Mucosa of stomach (tissue), 1 donor: Measurements from ENCODE around the gene TRRAP.

Experiments used
- H3K27me3 ChIP-seq: one replicate; pipeline ENCODE4 v1.7.0; 2013; ENCODE audit warnings: mild to moderate bottlenecking, low read length; ENCODE audit not compliant: control insufficient read depth, insufficient read depth
- H3K36me3 ChIP-seq: one replicate; pipeline ENCODE4 v1.7.0; 2013; ENCODE audit warnings: low read length; ENCODE audit not compliant: control insufficient read depth, insufficient read depth
- H3K4me1 ChIP-seq: one replicate; pipeline ENCODE4 v1.7.0; 2013; ENCODE audit warnings: mild to moderate bottlenecking, low read length; ENCODE audit not compliant: control insufficient read depth, insufficient read depth
- H3K4me3 ChIP-seq: one replicate; pipeline ENCODE4 v1.7.0; 2013; ENCODE audit warnings: low read length
- H3K9ac ChIP-seq: one replicate; pipeline ENCODE4 v1.7.0; 2013; ENCODE audit warnings: mild to moderate bottlenecking, low read length, moderate library complexity
- H3K9me3 ChIP-seq: one replicate; pipeline ENCODE4 v1.7.0; 2013; ENCODE audit warnings: mild to moderate bottlenecking, low read length, moderate library complexity; ENCODE audit not compliant: control insufficient read depth
- donor health status: Pancreatic carcinoma.

The TRRAP gene

GRCh38 chr7:98998821-98999725 lies 120.7 kb downstream of the TRRAP start:
- H3K36me3 ChIP-seq, result peaks cover 9% of the 10 kb centered on the region
- H3K4me1 ChIP-seq, result no peaks in the 10 kb centered on the region
- no peaks in the 10 kb centered on the region for H3K27me3 ChIP-seq
- no peaks in the 10 kb centered on the region for H3K9me3 ChIP-seq
- H3K4me3 ChIP-seq, result no peak overlapping the region
- H3K9ac ChIP-seq, result no peak overlapping the region

GRCh38 chr7:99000196-99000903 lies 122.0 kb downstream of the TRRAP start:
- no peaks in the 10 kb centered on the region for H3K9me3 ChIP-seq
- H3K4me3 ChIP-seq, result no peak overlapping the region
- H3K36me3 ChIP-seq, result peaks cover 1% of the 10 kb centered on the region
- H3K4me1 ChIP-seq, result no peaks in the 10 kb centered on the region
- H3K9ac ChIP-seq, result no peak overlapping the region
- H3K27me3 ChIP-seq, result no peaks in the 10 kb centered on the region

DNA sequence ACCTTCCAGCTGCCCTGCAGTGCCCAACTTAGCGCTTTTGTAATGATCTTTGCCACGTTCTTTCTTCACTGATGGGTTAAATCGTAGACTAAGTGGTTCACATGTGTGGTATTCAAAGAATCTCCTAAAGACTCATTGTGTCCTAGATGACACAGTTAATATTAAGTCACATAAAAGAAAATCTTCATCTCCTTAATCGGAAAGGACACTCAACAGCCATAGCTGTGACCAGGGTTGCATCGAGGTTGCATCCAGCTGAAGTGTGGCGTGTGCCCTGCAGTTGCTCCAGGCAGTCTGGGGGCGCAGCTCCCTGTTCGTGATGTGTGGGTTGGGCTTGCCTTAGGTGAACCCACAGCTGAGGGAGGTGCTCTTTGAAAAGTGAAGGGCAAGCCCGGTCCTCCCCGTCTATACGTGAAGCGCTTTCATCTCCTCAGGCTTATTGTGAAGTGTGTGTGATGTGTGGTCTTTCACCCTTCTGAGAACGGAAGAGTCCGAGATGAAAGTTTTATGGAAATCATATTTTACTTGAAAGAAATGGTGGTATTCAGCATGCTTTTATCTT lies 122.7 kb downstream of the TRRAP start:
- no peak overlapping the region for H3K9ac ChIP-seq
- no peaks in the 10 kb centered on the region for H3K36me3 ChIP-seq
- H3K9me3 ChIP-seq, result no peaks in the 10 kb centered on the region
- no peaks in the 10 kb centered on the region for H3K27me3 ChIP-seq
- H3K4me3 ChIP-seq, result no peak overlapping the region
- no peaks in the 10 kb centered on the region for H3K4me1 ChIP-seq

GRCh38 chr7:99001482-99002147 lies 123.3 kb downstream of the TRRAP start:
- H3K27me3 ChIP-seq, result no peaks in the 10 kb centered on the region
- no peaks in the 10 kb centered on the region for H3K9me3 ChIP-seq
- H3K4me1 ChIP-seq, result no peaks in the 10 kb centered on the region
- H3K36me3 ChIP-seq, result no peaks in the 10 kb centered on the region
- H3K4me3 ChIP-seq, result no peak overlapping the region
- H3K9ac ChIP-seq, result no peak overlapping the region

GRCh38 chr7:99002148-99002826 lies 124.0 kb downstream of the TRRAP start:
- H3K27me3 ChIP-seq, result no peaks in the 10 kb centered on the region
- H3K9ac ChIP-seq, result no peak overlapping the region
- H3K4me3 ChIP-seq, result no peak overlapping the region
- no peaks in the 10 kb centered on the region for H3K36me3 ChIP-seq
- no peaks in the 10 kb centered on the region for H3K4me1 ChIP-seq
- no peaks in the 10 kb centered on the region for H3K9me3 ChIP-seq

- no peak overlapping the region for H3K4me3 ChIP-seq
- no peaks in the 10 kb centered on the region for H3K27me3 ChIP-seq
- H3K4me1 ChIP-seq, result no peaks in the 10 kb centered on the region
- no peaks in the 10 kb centered on the region for H3K36me3 ChIP-seq
- no peak overlapping the region for H3K9ac ChIP-seq
- no peaks in the 10 kb centered on the region for H3K9me3 ChIP-seq
Measured at GRCh38 chr7:99002827-99003212, 124.5 kb downstream of the TRRAP start.

- H3K4me3 ChIP-seq, result no peak overlapping the region
- H3K9ac ChIP-seq, result no peak overlapping the region
- no peaks in the 10 kb centered on the region for H3K27me3 ChIP-seq
- H3K9me3 ChIP-seq, result no peaks in the 10 kb centered on the region
- no peaks in the 10 kb centered on the region for H3K4me1 ChIP-seq
- H3K36me3 ChIP-seq, result no peaks in the 10 kb centered on the region
Measured at GRCh38 chr7:99003419-99003818, 125.1 kb downstream of the TRRAP start.

- no peak overlapping the region for H3K9ac ChIP-seq
- peaks cover 6% of the 10 kb centered on the region for H3K36me3 ChIP-seq
- no peaks in the 10 kb centered on the region for H3K4me1 ChIP-seq
- no peaks in the 10 kb centered on the region for H3K9me3 ChIP-seq
- H3K27me3 ChIP-seq, result no peaks in the 10 kb centered on the region
- no peak overlapping the region for H3K4me3 ChIP-seq
Measured at GRCh38 chr7:99004216-99004615, 125.9 kb downstream of the TRRAP start.

GRCh38 chr7:99004781-99005500 lies 126.6 kb downstream of the TRRAP start:
- H3K27me3 ChIP-seq, result no peaks in the 10 kb centered on the region
- H3K9ac ChIP-seq, result no peak overlapping the region
- H3K4me3 ChIP-seq, result no peak overlapping the region
- no peaks in the 10 kb centered on the region for H3K9me3 ChIP-seq
- no peaks in the 10 kb centered on the region for H3K4me1 ChIP-seq
- peaks cover 10% of the 10 kb centered on the region for H3K36me3 ChIP-seq

DNA sequence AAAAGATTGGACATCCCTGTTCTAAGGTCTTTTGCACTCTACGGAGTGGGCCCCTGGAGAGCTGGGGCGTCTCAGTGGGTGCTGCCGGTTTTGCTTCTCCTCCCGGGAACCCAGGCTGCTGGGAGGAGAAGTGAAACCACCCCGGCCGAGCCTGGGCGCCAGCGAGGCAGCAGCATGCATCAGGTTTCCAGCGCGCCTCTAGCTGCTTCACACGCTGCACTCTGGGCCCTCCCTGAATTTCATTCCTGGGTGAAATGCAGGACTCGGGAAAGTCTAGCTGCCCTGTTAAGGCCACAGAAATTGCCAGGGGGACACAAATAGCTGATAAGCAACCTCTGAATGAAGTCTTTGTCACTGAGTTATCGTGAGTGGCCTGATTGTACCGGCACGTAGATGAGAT lies 127.4 kb downstream of the TRRAP start:
- Histone ChIP-seq H3K9ac (no peak overlapping the region), H3K4me3 (no peak overlapping the region), H3K4me1 (no peaks in the 10 kb centered on the region), H3K9me3 (no peaks in the 10 kb centered on the region), H3K27me3 (no peaks in the 10 kb centered on the region), H3K36me3 (peaks cover 10% of the 10 kb centered on the region)

DNA sequence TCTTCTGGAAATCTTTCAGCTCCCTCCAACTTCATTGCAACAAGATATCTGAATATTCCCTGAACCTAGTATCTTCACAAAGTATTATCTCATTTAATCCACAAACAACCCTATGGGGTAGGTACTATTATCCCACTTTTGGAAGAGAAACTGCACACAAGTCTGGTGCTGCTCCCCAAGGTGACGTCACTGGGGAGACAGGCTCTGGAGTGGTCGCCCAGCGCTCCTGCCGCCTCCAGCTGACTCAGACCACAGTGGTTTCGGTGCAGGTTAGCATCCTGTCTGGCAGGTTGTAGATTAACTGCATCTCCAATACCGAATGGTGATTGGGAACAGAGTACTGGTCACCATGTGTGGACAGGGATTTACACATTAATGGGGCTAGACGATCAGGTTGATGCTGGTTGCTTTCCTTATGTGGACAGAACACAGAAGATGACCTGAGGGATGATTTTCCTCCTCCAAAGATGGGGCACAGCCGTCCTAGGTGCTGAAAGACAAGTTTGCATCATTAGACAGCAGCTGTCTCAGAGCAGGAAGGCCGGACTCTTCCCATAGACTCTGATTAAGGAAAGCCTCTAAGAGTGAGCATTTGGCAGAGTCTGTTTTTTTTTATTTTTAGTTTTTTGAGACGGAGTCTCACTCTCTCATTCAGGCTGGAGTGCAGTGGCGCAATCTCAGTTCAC lies 128.6 kb downstream of the TRRAP start:
- H3K9ac ChIP-seq, result no peak overlapping the region
- no peaks in the 10 kb centered on the region for H3K9me3 ChIP-seq
- no peak overlapping the region for H3K4me3 ChIP-seq
- H3K27me3 ChIP-seq, result no peaks in the 10 kb centered on the region
- no peaks in the 10 kb centered on the region for H3K4me1 ChIP-seq
- H3K36me3 ChIP-seq, result peaks cover 17% of the 10 kb centered on the region
